Measurements from ENCODE around the gene C7orf25.

GRCh38 chr7:42913591-42913990 lies 1.7 kb upstream of the C7orf25 start:
- TF ChIP-seq, protein P1, sequence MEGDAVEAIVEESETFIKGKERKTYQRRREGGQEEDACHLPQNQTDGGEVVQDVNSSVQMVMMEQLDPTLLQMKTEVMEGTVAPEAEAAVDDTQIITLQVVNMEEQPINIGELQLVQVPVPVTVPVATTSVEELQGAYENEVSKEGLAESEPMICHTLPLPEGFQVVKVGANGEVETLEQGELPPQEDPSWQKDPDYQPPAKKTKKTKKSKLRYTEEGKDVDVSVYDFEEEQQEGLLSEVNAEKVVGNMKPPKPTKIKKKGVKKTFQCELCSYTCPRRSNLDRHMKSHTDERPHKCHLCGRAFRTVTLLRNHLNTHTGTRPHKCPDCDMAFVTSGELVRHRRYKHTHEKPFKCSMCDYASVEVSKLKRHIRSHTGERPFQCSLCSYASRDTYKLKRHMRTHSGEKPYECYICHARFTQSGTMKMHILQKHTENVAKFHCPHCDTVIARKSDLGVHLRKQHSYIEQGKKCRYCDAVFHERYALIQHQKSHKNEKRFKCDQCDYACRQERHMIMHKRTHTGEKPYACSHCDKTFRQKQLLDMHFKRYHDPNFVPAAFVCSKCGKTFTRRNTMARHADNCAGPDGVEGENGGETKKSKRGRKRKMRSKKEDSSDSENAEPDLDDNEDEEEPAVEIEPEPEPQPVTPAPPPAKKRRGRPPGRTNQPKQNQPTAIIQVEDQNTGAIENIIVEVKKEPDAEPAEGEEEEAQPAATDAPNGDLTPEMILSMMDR (IDR thresholded peaks at IDR 0.05): no peak
- TF ChIP-seq POLR2A (IDR thresholded peaks at IDR 0.05) (no peak), POLR2AphosphoS5 (IDR thresholded peaks at IDR 0.05) (no peak), EP300 (IDR thresholded peaks at IDR 0.05) (no peak)
